HepG2 (cell line): ENCODE measurements around the gene FBXW5. TPM values are rescaled to one million over a fixed set of nuclear protein-coding genes. Genes with fewer than 3 reads are reported as not detected.

Experiments used
- ARNT2 ChIP-seq: sonication (generic); formaldehyde crosslinking; IDR thresholded peaks from 2 replicates; pipeline ENCODE4 v1.8.0; 2022; ENCODE audit warnings: mild to moderate bottlenecking, low read depth, missing genetic modification reagents, moderate library complexity
- CREM ChIP-seq, 2 experiments: sonication (generic) in 1 of 2; formaldehyde crosslinking in 1 of 2; IDR thresholded peaks; 2 replicates each; pipeline versions ENCODE4 v1.4.0 to v1.6.1; 2016 to 2020; ENCODE audit warnings: antibody characterized with exemption in 1 of 2, mild to moderate bottlenecking in 1 of 2, missing genetic modification reagents in 1 of 2
- DNMT3B ChIP-seq: conservative IDR thresholded peaks from 2 replicates; pipeline ENCODE4 v1.6.1; 2016; ENCODE audit warnings: missing biosample characterization, control low read depth
- HDAC2 ChIP-seq: sonication (generic); formaldehyde crosslinking; IDR thresholded peaks from 2 replicates; pipeline ENCODE4 v1.4.0; 2020; ENCODE audit warnings: missing genetic modification reagents
- KAT7 ChIP-seq: IDR thresholded peaks from 2 replicates; pipeline ENCODE4 v1.6.1; 2018; ENCODE audit warnings: borderline replicate concordance, missing compliant biosample characterization
- NCOA2 ChIP-seq: sonication (generic); formaldehyde crosslinking; IDR thresholded peaks from 2 replicates; pipeline ENCODE4 v1.8.0; 2022; ENCODE audit warnings: inconsistent platforms
- SCMH1 ChIP-seq: sonication (generic); formaldehyde crosslinking; IDR thresholded peaks from 2 replicates; pipeline ENCODE4 v1.9.0; 2021; ENCODE audit warnings: missing genetic modification reagents, mild to moderate bottlenecking, borderline replicate concordance
- SNAPC2 ChIP-seq: sonication (generic); formaldehyde crosslinking; IDR thresholded peaks from 2 replicates; pipeline ENCODE4 v1.8.1; 2022; ENCODE audit warnings: mild to moderate bottlenecking, missing genetic modification reagents
- ZBTB7A ChIP-seq: sonication (generic); formaldehyde crosslinking; IDR thresholded peaks from 2 replicates; pipeline ENCODE4 v1.8.0; 2022; ENCODE audit warnings: mild to moderate bottlenecking, missing genetic modification reagents
- ZNF281 ChIP-seq: sonication (generic); formaldehyde crosslinking; IDR thresholded peaks from 2 replicates; pipeline ENCODE4 v1.4.0; 2020; ENCODE audit warnings: missing genetic modification reagents, borderline replicate concordance
- ZNF670 ChIP-seq: sonication (generic); formaldehyde crosslinking; IDR thresholded peaks from 2 replicates; pipeline ENCODE4 v1.8.0; 2022; ENCODE audit warnings: mild to moderate bottlenecking, missing genetic modification reagents, borderline replicate concordance
- ZSCAN30 ChIP-seq: sonication (generic); formaldehyde crosslinking; IDR thresholded peaks from 2 replicates; pipeline ENCODE4 v1.5.0; 2020; ENCODE audit warnings: mild to moderate bottlenecking, missing genetic modification reagents
- polyA plus RNA-seq, 8 experiments: library from polyadenylated mRNA; depleted of rRNA in 3 of 8; stranded (reverse) in 7 of 8; unstranded in 1 of 8; fragments of >200 nt; fragmentation: Illumina TruSeq in 4 of 8; extraction: Trizol in 4 of 8; gene quantifications; 2 replicates each; pipeline versions ENCODE4 v1.2.1 to v1.2.3, GENCODE V29; 2011 to 2016; ENCODE audit warnings: low read depth in 4 of 8, missing spikeins in 1 of 8, mixed read lengths in 1 of 8; ENCODE audit not compliant: insufficient read depth in 1 of 8
- total RNA-seq, 5 experiments: library from RNA; depleted of rRNA; stranded (reverse); fragments of >200 nt; fragmentation: Illumina TruSeq; extraction: Trizol; gene quantifications; 2 replicates each; pipeline ENCODE4 v1.2.3, GENCODE V29; 2016; ENCODE audit warnings: low read depth in 1 of 5
- TF ChIP-seq, protein P1 (sequence below): sonication (generic); formaldehyde crosslinking; IDR thresholded peaks from 2 replicates; pipeline ENCODE4 v1.9.0; 2021; ENCODE audit warnings: missing genetic modification reagents, mild to moderate bottlenecking, borderline replicate concordance
- TF ChIP-seq, protein P2 (sequence below): sonication (generic); formaldehyde crosslinking; IDR thresholded peaks from 2 replicates; pipeline ENCODE4 v1.5.0; 2020; ENCODE audit warnings: missing genetic modification reagents
- TF ChIP-seq, protein P3 (sequence below): IDR thresholded peaks from 2 replicates; pipeline ENCODE4 v1.6.1; 2016; ENCODE audit warnings: low read depth, control low read depth
- TF ChIP-seq, protein P4 (sequence below): sonication (generic); formaldehyde crosslinking; IDR thresholded peaks from 2 replicates; pipeline ENCODE4 v1.9.0; 2022; ENCODE audit warnings: low read depth, missing genetic modification reagents

FBXW5 gene
- total and polyA plus RNA-seq, 2 of the 13 experiments (the other 11 are each of a cell fraction or from before 2014, with no cell fraction given) = 52.0 to 60.4 TPM

GRCh38 chr9:136990242-136990911, 45.8 kb upstream of the FBXW5 start (continued):
- TF ChIP-seq KAT7 (CRISPR knock-in tag) (no peak), CREM (IDR thresholded peaks at IDR 0.05) (no peak), CREM (CRISPR knock-in tag; IDR thresholded peaks at IDR 0.05) (no peak), HDAC2 (CRISPR knock-in tag) (no peak), ZSCAN30 (no peak), DNMT3B (CRISPR knock-in tag) (no peak), ZBTB7A (no peak), ARNT2 (no peak), SCMH1 (no peak), NCOA2 (CRISPR knock-in tag) (no peak), SNAPC2 (CRISPR knock-in tag) (no peak), ZNF281 (CRISPR knock-in tag) (peak; percentile 40; the same call in 1 of the 2 replicates), ZNF670 (CRISPR knock-in tag) (no peak)
- TF ChIP-seq, protein P1, sequence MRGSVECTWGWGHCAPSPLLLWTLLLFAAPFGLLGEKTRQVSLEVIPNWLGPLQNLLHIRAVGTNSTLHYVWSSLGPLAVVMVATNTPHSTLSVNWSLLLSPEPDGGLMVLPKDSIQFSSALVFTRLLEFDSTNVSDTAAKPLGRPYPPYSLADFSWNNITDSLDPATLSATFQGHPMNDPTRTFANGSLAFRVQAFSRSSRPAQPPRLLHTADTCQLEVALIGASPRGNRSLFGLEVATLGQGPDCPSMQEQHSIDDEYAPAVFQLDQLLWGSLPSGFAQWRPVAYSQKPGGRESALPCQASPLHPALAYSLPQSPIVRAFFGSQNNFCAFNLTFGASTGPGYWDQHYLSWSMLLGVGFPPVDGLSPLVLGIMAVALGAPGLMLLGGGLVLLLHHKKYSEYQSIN (CRISPR knock-in tag) = no peak
- TF ChIP-seq, protein P2, sequence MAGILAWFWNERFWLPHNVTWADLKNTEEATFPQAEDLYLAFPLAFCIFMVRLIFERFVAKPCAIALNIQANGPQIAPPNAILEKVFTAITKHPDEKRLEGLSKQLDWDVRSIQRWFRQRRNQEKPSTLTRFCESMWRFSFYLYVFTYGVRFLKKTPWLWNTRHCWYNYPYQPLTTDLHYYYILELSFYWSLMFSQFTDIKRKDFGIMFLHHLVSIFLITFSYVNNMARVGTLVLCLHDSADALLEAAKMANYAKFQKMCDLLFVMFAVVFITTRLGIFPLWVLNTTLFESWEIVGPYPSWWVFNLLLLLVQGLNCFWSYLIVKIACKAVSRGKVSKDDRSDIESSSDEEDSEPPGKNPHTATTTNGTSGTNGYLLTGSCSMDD (CRISPR knock-in tag) = no peak
- TF ChIP-seq, protein P3, sequence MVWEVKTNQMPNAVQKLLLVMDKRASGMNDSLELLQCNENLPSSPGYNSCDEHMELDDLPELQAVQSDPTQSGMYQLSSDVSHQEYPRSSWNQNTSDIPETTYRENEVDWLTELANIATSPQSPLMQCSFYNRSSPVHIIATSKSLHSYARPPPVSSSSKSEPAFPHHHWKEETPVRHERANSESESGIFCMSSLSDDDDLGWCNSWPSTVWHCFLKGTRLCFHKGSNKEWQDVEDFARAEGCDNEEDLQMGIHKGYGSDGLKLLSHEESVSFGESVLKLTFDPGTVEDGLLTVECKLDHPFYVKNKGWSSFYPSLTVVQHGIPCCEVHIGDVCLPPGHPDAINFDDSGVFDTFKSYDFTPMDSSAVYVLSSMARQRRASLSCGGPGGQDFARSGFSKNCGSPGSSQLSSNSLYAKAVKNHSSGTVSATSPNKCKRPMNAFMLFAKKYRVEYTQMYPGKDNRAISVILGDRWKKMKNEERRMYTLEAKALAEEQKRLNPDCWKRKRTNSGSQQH (CRISPR knock-in tag) = 0 out of 2 replicates have a peak, but pooled peaks have one; percentile 33
- TF ChIP-seq, protein P4, sequence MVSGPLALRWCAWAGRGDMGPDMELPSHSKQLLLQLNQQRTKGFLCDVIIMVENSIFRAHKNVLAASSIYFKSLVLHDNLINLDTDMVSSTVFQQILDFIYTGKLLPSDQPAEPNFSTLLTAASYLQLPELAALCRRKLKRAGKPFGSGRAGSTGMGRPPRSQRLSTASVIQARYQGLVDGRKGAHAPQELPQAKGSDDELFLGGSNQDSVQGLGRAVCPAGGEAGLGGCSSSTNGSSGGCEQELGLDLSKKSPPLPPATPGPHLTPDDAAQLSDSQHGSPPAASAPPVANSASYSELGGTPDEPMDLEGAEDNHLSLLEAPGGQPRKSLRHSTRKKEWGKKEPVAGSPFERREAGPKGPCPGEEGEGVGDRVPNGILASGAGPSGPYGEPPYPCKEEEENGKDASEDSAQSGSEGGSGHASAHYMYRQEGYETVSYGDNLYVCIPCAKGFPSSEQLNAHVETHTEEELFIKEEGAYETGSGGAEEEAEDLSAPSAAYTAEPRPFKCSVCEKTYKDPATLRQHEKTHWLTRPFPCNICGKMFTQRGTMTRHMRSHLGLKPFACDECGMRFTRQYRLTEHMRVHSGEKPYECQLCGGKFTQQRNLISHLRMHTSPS (CRISPR knock-in tag) = 0 out of 2 replicates have a peak, but pooled peaks have one; percentile 10
